NCI-H2171 treated with DMSO at 0.1 percent for 48 hours (cell line): Measurements from ENCODE around the gene SLC27A1.
"Not testable (repeated sequence)": the region's sequence is repeated elsewhere in the genome, so short reads cannot be mapped to it uniquely, and the experiment has no call there.

Experiments used
- DNase-seq: peaks from one replicate; lab custom pipeline; 2025; lab: John Stamatoyannopoulos, UW

The SLC27A1 gene

DNA sequence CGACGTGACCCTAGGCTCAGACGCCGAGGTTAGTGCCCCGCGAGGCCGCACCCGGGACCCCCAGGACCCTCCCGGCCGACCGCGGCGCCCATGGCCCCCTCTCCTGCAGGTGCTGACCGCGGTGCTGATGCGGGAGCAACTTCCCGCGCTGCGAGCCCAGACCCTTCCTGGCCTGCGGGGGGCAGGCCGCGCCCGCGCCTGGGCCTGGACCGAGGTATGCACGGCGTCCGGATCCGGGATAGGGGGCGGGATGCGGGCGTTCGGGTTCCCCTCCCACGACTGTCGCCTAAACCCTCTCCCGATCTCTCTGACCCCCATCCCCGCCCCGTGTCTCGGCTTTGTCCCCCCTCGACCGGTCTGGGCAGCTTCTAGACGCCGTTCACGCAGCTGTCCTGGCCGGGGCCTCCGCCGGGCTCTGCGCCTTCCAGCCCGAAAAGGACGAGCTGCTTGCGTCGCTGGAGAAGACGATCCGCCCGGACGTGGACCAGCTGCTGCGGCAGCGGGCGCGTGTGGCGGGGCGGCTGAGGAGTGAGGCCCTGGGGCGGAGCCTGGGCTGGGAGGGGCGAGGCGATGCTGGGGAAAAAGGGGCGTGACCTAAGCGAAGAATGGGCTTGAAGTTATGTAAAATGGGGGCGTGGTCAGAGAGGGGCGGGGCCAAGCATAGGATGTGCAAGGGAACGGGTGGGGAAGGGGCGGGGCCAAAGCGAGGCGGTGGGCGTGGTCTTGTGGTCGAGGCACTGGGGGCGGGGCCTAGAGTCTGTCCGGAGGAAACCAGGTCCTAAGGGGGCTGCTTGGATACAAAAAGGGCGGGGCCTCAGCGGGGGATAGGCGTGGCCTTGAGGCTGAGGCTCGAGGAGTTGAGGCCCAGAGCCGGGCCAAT lies 69.2 kb downstream of the SLC27A1 start:
- peak; percentile 95 for DNase-seq

DNA sequence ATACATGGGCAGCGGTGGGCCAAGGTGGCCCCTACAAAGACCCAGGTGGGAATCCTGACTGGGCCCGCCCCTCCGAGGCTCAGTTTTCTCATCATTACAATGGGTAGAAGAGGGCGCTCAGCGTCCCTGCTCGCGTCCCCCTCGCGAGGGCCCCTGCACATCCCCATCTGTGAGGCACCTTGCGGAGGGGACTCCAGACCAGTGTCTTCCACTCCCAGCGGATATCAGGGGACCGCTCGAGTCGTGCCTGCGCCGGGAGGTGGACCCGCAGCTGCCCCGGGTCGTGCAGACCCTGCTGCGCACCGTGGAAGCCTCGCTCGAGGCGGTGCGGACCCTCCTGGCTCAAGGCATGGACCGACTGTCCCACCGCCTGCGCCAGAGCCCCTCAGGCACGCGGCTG lies 69.8 kb downstream of the SLC27A1 start:
- DNase-seq = no peak

GRCh38 chr19:17541184-17541759 lies 70.9 kb downstream of the SLC27A1 start:
- no peak for DNase-seq

GRCh38 chr19:17542042-17542441 lies 71.7 kb downstream of the SLC27A1 start:
- DNase-seq = no peak

- DNase-seq = no peak
These were observed 72.7 kb downstream of the SLC27A1 start for GRCh38 chr19:17542793-17543582.

DNA sequence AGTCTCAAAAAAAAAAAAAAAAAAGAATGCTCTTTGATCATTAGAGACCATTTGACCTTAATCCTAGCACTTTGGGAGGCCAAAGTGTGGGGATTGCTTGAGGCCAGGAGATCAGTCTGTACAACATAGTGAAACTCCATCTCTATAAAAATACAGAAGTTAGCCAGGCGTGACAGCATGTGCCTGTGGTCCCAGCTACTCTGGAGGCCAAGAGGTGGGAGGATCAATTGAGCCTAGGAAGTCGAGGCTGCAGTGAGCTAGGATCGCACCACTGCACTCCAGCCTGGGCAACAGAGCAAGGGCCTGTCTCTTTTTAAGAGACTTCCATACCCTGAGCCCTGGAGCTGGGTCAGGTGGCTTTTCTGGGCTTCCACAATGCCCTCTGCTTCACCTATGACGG lies 73.7 kb downstream of the SLC27A1 start:
- DNase-seq = no peak

- DNase-seq = no peak
These were observed 74.1 kb downstream of the SLC27A1 start for GRCh38 chr19:17544418-17544817.

GRCh38 chr19:17548145-17548544 lies 77.8 kb downstream of the SLC27A1 start:
- DNase-seq = no peak

GRCh38 chr19:17549085-17549740 lies 78.9 kb downstream of the SLC27A1 start:
- peak; percentile 48 for DNase-seq

DNA sequence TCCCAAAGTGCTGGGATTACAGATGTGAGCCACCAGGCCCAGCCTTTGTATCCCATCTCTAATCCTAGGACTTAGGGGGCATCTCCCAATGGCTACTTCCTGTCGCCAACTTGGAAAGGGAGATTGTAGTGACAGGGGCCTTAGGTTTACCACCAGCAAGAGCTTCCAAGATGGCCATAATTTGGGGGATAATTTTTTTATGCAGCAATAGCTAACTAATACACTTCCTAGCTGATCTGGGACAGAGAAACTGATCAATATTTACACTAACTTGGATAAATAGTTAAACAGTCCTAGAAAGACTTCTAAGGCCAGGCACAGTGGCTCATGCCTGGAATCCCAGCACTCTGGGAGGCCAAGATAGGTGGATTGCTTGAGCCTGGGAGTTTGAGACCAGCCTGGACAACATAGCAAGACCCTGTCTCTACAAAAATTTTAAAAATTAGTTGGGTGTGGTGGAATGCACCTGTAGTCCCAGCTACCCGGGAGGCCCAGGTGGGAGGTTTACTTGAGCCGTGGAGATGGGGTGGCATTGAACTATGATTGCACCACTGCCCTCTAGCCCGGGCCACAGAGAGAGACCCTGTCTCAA lies 79.8 kb downstream of the SLC27A1 start:
- DNase-seq = no peak

- not testable (repeated sequence) for DNase-seq
These were observed 82.4 kb downstream of the SLC27A1 start for GRCh38 chr19:17552735-17553134.

GRCh38 chr19:17553256-17553655 lies 82.9 kb downstream of the SLC27A1 start:
- DNase-seq = peak; percentile 93

- no peak for DNase-seq
These were observed 84.7 kb downstream of the SLC27A1 start for GRCh38 chr19:17554968-17555479.

DNA sequence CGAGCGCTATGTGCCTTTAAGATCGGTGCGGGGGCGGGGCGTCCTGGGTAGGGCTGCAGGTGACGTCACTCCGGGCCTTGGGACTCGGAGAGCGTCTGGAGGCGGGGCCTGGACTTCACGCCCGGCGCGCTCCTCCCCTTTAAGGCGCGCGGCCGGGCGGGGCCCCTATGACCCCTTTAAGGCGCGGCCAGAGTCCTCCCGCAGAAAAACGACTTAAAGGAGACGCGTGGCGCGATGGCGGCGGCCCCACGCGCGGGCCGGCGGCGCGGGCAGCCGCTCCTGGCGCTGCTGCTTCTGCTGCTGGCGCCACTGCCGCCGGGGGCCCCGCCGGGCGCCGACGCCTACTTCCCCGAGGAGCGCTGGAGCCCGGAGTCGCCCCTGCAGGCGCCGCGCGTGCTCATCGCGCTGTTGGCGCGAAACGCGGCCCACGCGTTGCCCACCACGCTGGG lies 85.2 kb downstream of the SLC27A1 start, which contains the start of gene COLGALT1:
Gene COLGALT1 (plus strand): TSS at position 170 of the 449 bp plus-strand sequence. CDS start 65 bp downstream, at position 235.
- DNase-seq = peak; percentile 94
